Measurements from ENCODE around the gene B3GNT3.

- TF ChIP-seq CTCF (IDR thresholded peaks at IDR 0.05) (no peak), POLR2A (IDR thresholded peaks at IDR 0.05) (no peak)
Measured at GRCh38 chr19:17775245-17775927, 19.6 kb upstream of the B3GNT3 start.
